HepG2 (cell line): ENCODE results near the gene FRK. TPM values are rescaled to one million over a fixed set of nuclear protein-coding genes. Genes with fewer than 3 reads are reported as not detected.

Experiments used
- ARID2 ChIP-seq: sonication (generic); formaldehyde crosslinking; IDR thresholded peaks from 2 replicates; pipeline ENCODE4 v1.8.1; 2022; ENCODE audit warnings: mild to moderate bottlenecking, missing genetic modification reagents, borderline replicate concordance
- ATF5 ChIP-seq: sonication (generic); formaldehyde crosslinking; IDR thresholded peaks from 2 replicates; pipeline ENCODE4 v1.4.0; 2020; ENCODE audit warnings: mild to moderate bottlenecking, low read depth, missing genetic modification reagents
- CENPBD1 ChIP-seq: sonication (generic); formaldehyde crosslinking; IDR thresholded peaks from 2 replicates; pipeline ENCODE4 v1.8.0; 2022; ENCODE audit warnings: missing genetic modification reagents, low read depth, mild to moderate bottlenecking, borderline replicate concordance
- FOXO1 ChIP-seq: sonication (generic); formaldehyde crosslinking; IDR thresholded peaks from 2 replicates; pipeline ENCODE4 v1.4.0; 2020; ENCODE audit warnings: missing genetic modification reagents
- GATAD2A ChIP-seq: IDR thresholded peaks from 2 replicates; pipeline ENCODE4 v1.6.1; 2016
- GRHL1 ChIP-seq: sonication (generic); formaldehyde crosslinking; conservative IDR thresholded peaks from 2 replicates; pipeline ENCODE4 v1.8.0; 2022; ENCODE audit warnings: missing genetic modification reagents
- HDAC2 ChIP-seq: sonication (generic); formaldehyde crosslinking; IDR thresholded peaks from 2 replicates; pipeline ENCODE4 v1.4.0; 2020; ENCODE audit warnings: missing genetic modification reagents
- MXD3 ChIP-seq: IDR thresholded peaks from 2 replicates; pipeline ENCODE4 v1.6.1; 2016; ENCODE audit warnings: mild to moderate bottlenecking, missing biosample characterization, missing genetic modification reagents
- REXO4 ChIP-seq: sonication (generic); formaldehyde crosslinking; IDR thresholded peaks from 2 replicates; pipeline ENCODE4 v1.8.0; 2022; ENCODE audit warnings: missing genetic modification reagents, mild to moderate bottlenecking, borderline replicate concordance
- SRY ChIP-seq: sonication (generic); formaldehyde crosslinking; IDR thresholded peaks from 2 replicates; pipeline ENCODE4 v1.8.0; 2022; ENCODE audit warnings: mild to moderate bottlenecking, missing genetic modification reagents
- ZBTB46 ChIP-seq: sonication (generic); formaldehyde crosslinking; IDR thresholded peaks from 2 replicates; pipeline ENCODE4 v1.4.0; 2020; ENCODE audit warnings: mild to moderate bottlenecking, missing genetic modification reagents, borderline replicate concordance
- ZMYM2 ChIP-seq: sonication (generic); formaldehyde crosslinking; IDR thresholded peaks from 2 replicates; pipeline ENCODE4 v1.8.0; 2022; ENCODE audit warnings: mild to moderate bottlenecking, missing genetic modification reagents
- ZMYM4 ChIP-seq: sonication (generic); formaldehyde crosslinking; IDR thresholded peaks from 2 replicates; pipeline ENCODE4 v1.8.1; 2023; ENCODE audit warnings: mild to moderate bottlenecking, missing genetic modification reagents
- ZNF136 ChIP-seq: sonication (generic); formaldehyde crosslinking; IDR thresholded peaks from 2 replicates; pipeline ENCODE4 v1.8.1; 2022; ENCODE audit warnings: low read depth, mild to moderate bottlenecking, moderate library complexity, missing genetic modification reagents
- ZNF552 ChIP-seq: sonication (generic); formaldehyde crosslinking; IDR thresholded peaks from 2 replicates; pipeline ENCODE4 v1.9.0; 2022; ENCODE audit warnings: missing genetic modification reagents, mild to moderate bottlenecking, borderline replicate concordance
- ZNF644 ChIP-seq: IDR thresholded peaks from 2 replicates; pipeline ENCODE4 v1.6.1; 2016; ENCODE audit warnings: low read depth
- ZNF747 ChIP-seq: sonication (generic); formaldehyde crosslinking; IDR thresholded peaks from 2 replicates; pipeline ENCODE4 v1.8.1; 2023; ENCODE audit warnings: missing genetic modification reagents, mild to moderate bottlenecking, borderline replicate concordance
- ZNF777 ChIP-seq: sonication (generic); formaldehyde crosslinking; IDR thresholded peaks from 2 replicates; pipeline ENCODE4 v1.4.0; 2020; ENCODE audit warnings: missing genetic modification reagents
- ZNF790 ChIP-seq: sonication (generic); formaldehyde crosslinking; IDR thresholded peaks from 2 replicates; pipeline ENCODE4 v1.8.0; 2022; ENCODE audit warnings: missing genetic modification reagents, mild to moderate bottlenecking, borderline replicate concordance
- ZNF839 ChIP-seq: sonication (generic); formaldehyde crosslinking; IDR thresholded peaks from 2 replicates; pipeline ENCODE4 v1.4.0; 2020; ENCODE audit warnings: missing genetic modification reagents, mild to moderate bottlenecking, borderline replicate concordance
- polyA plus RNA-seq, 8 experiments: library from polyadenylated mRNA; depleted of rRNA in 3 of 8; stranded (reverse) in 7 of 8; unstranded in 1 of 8; fragments of >200 nt; fragmentation: Illumina TruSeq in 4 of 8; extraction: Trizol in 4 of 8; gene quantifications; 2 replicates each; pipeline versions ENCODE4 v1.2.1 to v1.2.3, GENCODE V29; 2011 to 2016; ENCODE audit warnings: low read depth in 4 of 8, missing spikeins in 1 of 8, mixed read lengths in 1 of 8; ENCODE audit not compliant: insufficient read depth in 1 of 8
- total RNA-seq, 5 experiments: library from RNA; depleted of rRNA; stranded (reverse); fragments of >200 nt; fragmentation: Illumina TruSeq; extraction: Trizol; gene quantifications; 2 replicates each; pipeline ENCODE4 v1.2.3, GENCODE V29; 2016; ENCODE audit warnings: low read depth in 1 of 5

Gene FRK
- total and polyA plus RNA-seq, 2 of the 13 experiments (the other 11 are each of a cell fraction or from before 2014, with no cell fraction given), result 1.3 to 2.9 TPM

GRCh38 chr6:116100419-116101301 is 40.0 kb upstream of the FRK start, which contains the start of gene NT5DC1 (continued):
- peak; percentile 48 for TF ChIP-seq FOXO1 (CRISPR knock-in tag)
- TF ChIP-seq GATAD2A (CRISPR knock-in tag), result peak; percentile 12
- no peak for TF ChIP-seq ATF5 (CRISPR knock-in tag)
- TF ChIP-seq ARID2 (CRISPR knock-in tag), result 0 out of 2 replicates have a peak, but pooled peaks have one; percentile 19
- TF ChIP-seq ZNF136 (CRISPR knock-in tag), result peak; percentile 30; the same call in 1 of the 2 replicates
- peak; percentile 68; the same call in 1 of the 2 replicates for TF ChIP-seq HDAC2 (CRISPR knock-in tag)
- TF ChIP-seq GRHL1 (CRISPR knock-in tag), result no peak
- peak; percentile 84; the same call in 1 of the 2 replicates for TF ChIP-seq REXO4 (CRISPR knock-in tag)
- peak; percentile 98 for TF ChIP-seq ZMYM4 (CRISPR knock-in tag)
- peak; percentile 82 for TF ChIP-seq ZNF777 (CRISPR knock-in tag)
- TF ChIP-seq CENPBD1, result no peak; the same call in 1 of the 2 replicates
- peak; percentile 86; the same call in 1 of the 2 replicates for TF ChIP-seq ZNF552 (CRISPR knock-in tag)
- TF ChIP-seq MXD3 (CRISPR knock-in tag), result 0 out of 2 replicates have a peak, but pooled peaks have one; percentile 62
- TF ChIP-seq ZNF747 (CRISPR knock-in tag), result peak; percentile 69
- TF ChIP-seq ZNF839, result no peak; the same call in 1 of the 2 replicates
- TF ChIP-seq ZNF644, result no peak; the same call in 1 of the 2 replicates
- peak; percentile 89; the same call in 1 of the 2 replicates for TF ChIP-seq ZNF790 (CRISPR knock-in tag)
- no peak for TF ChIP-seq SRY (CRISPR knock-in tag)
- TF ChIP-seq ZBTB46, result peak; percentile 38; the same call in 1 of the 2 replicates
- peak; percentile 86 for TF ChIP-seq ZMYM2 (CRISPR knock-in tag)
